K562 (cell line): ENCODE measurements around the gene SYPL2. TPM values are rescaled to one million over a fixed set of nuclear protein-coding genes. Genes with fewer than 3 reads are reported as not detected.

Experiments used
- ARHGAP35 ChIP-seq: fragments of 450-650 bp; IDR thresholded peaks from 2 replicates; pipeline ENCODE4 v1.6.1; 2018; ENCODE audit not compliant: partially characterized antibody
- ARNT ChIP-seq, 2 experiments: fragments of 450-650 bp; IDR thresholded peaks; 2 replicates each; pipeline ENCODE4 v1.6.1; 2016; ENCODE audit warnings: mild to moderate bottlenecking in 1 of 2
- CCNT2 ChIP-seq: IDR thresholded peaks from 2 replicates; pipeline ENCODE4 v1.6.1; 2011; ENCODE audit warnings: borderline replicate concordance, low read depth, mild to moderate bottlenecking, moderate library complexity, mixed read lengths, low read length; ENCODE audit not compliant: insufficient read length; ENCODE audit errors: extremely low read depth
- EP400 ChIP-seq: fragments of 450-650 bp; IDR thresholded peaks from 2 replicates; pipeline ENCODE4 v1.6.1; 2017; ENCODE audit warnings: antibody characterized with exemption, mild to moderate bottlenecking, moderate library complexity
- HNRNPH1 ChIP-seq: fragments of 200-400 bp; formaldehyde crosslinking; optimal IDR thresholded peaks from 2 replicates; pipeline ENCODE3; 2017; ENCODE audit warnings: low read depth, mild to moderate bottlenecking, low read length, moderate library complexity
- ILF3 ChIP-seq: fragments of 450-650 bp; IDR thresholded peaks from 2 replicates; pipeline ENCODE4 v1.6.1; 2018; ENCODE audit warnings: antibody characterized with exemption, mild to moderate bottlenecking, moderate library complexity, borderline replicate concordance
- NELFE ChIP-seq: IDR thresholded peaks from 2 replicates; pipeline ENCODE4 v1.6.1; 2011; ENCODE audit warnings: mild to moderate bottlenecking; ENCODE audit not compliant: insufficient read depth, insufficient read length
- SETDB1 ChIP-seq: IDR thresholded peaks from one replicate; pipeline ENCODE4 v1.6.1; 2012; ENCODE audit warnings: low read length, control low read depth, inconsistent platforms
- SIN3A ChIP-seq, 2 experiments: fragments of 150-350 bp in 1 of 2; IDR thresholded peaks; 2 replicates each; pipeline ENCODE4 v1.6.1; 2011 to 2016; ENCODE audit warnings: borderline replicate concordance in 2 of 2, low read depth in 2 of 2, low read length in 2 of 2, mild to moderate bottlenecking in 2 of 2, moderate library complexity in 2 of 2; ENCODE audit not compliant: control insufficient read depth in 1 of 2
- TBP ChIP-seq: optimal IDR thresholded peaks from 2 replicates; pipeline ENCODE3; 2011; ENCODE audit warnings: low read depth, low read length, improper control_type of control experiment
- TCFL5 ChIP-seq: fragments of 250-450 bp; sonication (Bioruptor Pico); conservative IDR thresholded peaks from 2 replicates; pipeline ENCODE4 v1.6.1; 2021; ENCODE audit warnings: mild to moderate bottlenecking, moderate library complexity, matching md5 sums
- TEAD1 ChIP-seq, 2 experiments: fragments of 450-650 bp in 1 of 2; sonication (generic) in 1 of 2; formaldehyde crosslinking; IDR thresholded peaks; 2 replicates each; pipeline versions ENCODE4 v1.4.0 to v1.8.0; 2020 to 2022; ENCODE audit warnings: mild to moderate bottlenecking in 2 of 2, missing genetic modification reagents in 1 of 2
- ZKSCAN3 ChIP-seq: fragments of 250-450 bp; sonication (Bioruptor Pico); IDR thresholded peaks from 2 replicates; pipeline ENCODE4 v1.4.0; 2020
- ZNF232 ChIP-seq: sonication (generic); formaldehyde crosslinking; IDR thresholded peaks from 2 replicates; pipeline ENCODE4 v1.8.0; 2022; ENCODE audit warnings: mild to moderate bottlenecking, missing genetic modification reagents
- ZNF75A ChIP-seq: fragments of 450-650 bp; formaldehyde crosslinking; IDR thresholded peaks from 2 replicates; pipeline ENCODE4 v1.4.0; 2020; ENCODE audit warnings: mild to moderate bottlenecking
- polyA plus RNA-seq, 8 experiments: library from polyadenylated mRNA; depleted of rRNA in 4 of 8; stranded (reverse) in 5 of 8; unstranded in 3 of 8; fragments of >200 nt; fragmentation: Nextera tagmentation in 2 of 8; fragmentation: Illumina TruSeq in 1 of 8; extraction: Ambion mirVana in 2 of 8; extraction: Trizol in 1 of 8; gene quantifications; 2 replicates each; pipeline versions ENCODE4 v1.2.1 to v1.2.3, GENCODE V29; 2011 to 2014; ENCODE audit warnings: inconsistent platforms in 1 of 8, missing spikeins in 1 of 8
- total RNA-seq, 7 experiments: library from RNA; depleted of rRNA in 6 of 7; stranded (reverse); fragments of >200 nt in 6 of 7; fragmentation: Illumina TruSeq in 2 of 7; extraction: Trizol in 2 of 7; gene quantifications; 2 replicates each; pipeline versions ENCODE4 v1.2.1 to v1.2.3, GENCODE V29; 2011 to 2021; ENCODE audit warnings: low replicate concordance in 1 of 7
- TF ChIP-seq, protein P1 (sequence below): fragments of 200-800 bp; sonication (Bioruptor generic); IDR thresholded peaks from 2 replicates; pipeline ENCODE4 v1.6.1; 2017; ENCODE audit warnings: missing genetic modification characterization, missing compliant biosample characterization
- TF ChIP-seq, protein P2 (sequence below): fragments of 250-450 bp; sonication (Bioruptor Pico); IDR thresholded peaks from 2 replicates; pipeline ENCODE4 v1.5.0; 2022; ENCODE audit warnings: mild to moderate bottlenecking
- TF ChIP-seq, protein P3 (sequence below): fragments of 450-650 bp; IDR thresholded peaks from 2 replicates; pipeline ENCODE4 v1.6.1; 2016; ENCODE audit warnings: mild to moderate bottlenecking
- TF ChIP-seq, protein P4 (sequence below): IDR thresholded peaks from 2 replicates; pipeline ENCODE4 v1.6.1; 2011; ENCODE audit not compliant: insufficient read length; ENCODE audit errors: extremely low read depth

SYPL2 gene
- total and polyA plus RNA-seq, 9 of the 15 experiments (the other 6 are each of a cell fraction or from before 2014, with no cell fraction given): 0.03 to 0.20 (median 0.07) TPM; not detected in 2

DNA sequence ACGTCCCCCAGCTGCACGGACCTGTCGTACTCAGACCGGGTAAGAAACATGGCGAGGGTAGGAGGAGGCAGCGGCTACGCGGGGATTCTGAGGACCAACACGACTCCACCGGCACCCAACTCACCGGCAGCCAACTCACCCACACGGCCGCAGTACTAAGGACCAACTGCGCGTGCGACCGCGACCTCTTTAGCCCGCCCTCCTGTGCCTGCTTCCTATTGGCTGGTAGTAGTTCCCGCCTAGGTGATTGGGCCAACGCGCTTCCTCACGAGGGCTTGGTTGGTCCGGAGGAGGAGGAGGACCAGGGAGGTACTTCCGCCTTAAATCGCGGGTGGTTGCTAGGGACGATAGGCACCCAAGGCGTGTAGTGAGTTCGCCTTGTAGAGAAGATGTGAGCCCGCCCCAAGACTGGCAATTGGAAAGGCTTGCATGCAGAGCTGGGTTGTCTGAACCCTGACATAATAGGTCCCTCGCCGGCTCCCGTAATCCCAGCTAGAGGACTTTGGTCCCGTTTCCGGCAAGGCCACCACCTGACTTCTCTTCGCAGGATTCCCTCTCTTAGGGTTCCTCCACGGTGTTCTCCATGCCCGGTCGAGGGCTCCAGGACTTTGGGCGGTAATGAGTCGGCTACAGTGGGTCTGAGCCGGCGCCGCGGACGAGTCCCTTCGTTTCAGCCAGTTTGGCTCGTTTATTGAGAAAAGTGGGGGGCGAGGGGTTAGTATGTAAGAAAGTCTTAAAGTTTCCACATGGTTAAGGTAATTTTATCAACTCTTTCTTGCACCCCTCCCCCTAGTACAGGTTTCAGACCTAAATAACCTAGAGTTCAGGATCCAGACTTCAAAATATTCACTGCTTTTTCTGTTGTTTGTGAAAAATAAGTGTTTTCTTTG lies 39.8 kb upstream of the SYPL2 start, which contains the start of gene PSMA5 (continued):
- TF ChIP-seq HNRNPH1 (no peak), ILF3 (no peak), TEAD1 (CRISPR knock-in tag; IDR thresholded peaks at IDR 0.05) (0 out of 4 replicates have a peak, but pooled peaks of 1 of the 2 experiments have one; percentile 26), ZKSCAN3 (no peak), ARNT (IDR thresholded peaks at IDR 0.05) (peak in 1 of 2 experiments; percentile 16; a peak in 2 of 4 replicates), ZNF75A (CRISPR knock-in tag) (no peak), SETDB1 (peak; percentile 12), NELFE (peak; percentile 33), TBP (peak; percentile 94), ARHGAP35 (no peak), EP400 (peak; percentile 96), ZNF232 (CRISPR knock-in tag) (no peak), TCFL5 (CRISPR knock-in tag) (no peak), CCNT2 (no peak), SIN3A (IDR thresholded peaks at IDR 0.05; ENCODE audit: borderline replicate concordance in 2 of 2, control insufficient read depth in 1 of 2, low read depth in 2 of 2, low read length in 2 of 2) (peak; percentile 2 to 81; a peak in 2 of 4 replicates)
- TF ChIP-seq, protein P1, sequence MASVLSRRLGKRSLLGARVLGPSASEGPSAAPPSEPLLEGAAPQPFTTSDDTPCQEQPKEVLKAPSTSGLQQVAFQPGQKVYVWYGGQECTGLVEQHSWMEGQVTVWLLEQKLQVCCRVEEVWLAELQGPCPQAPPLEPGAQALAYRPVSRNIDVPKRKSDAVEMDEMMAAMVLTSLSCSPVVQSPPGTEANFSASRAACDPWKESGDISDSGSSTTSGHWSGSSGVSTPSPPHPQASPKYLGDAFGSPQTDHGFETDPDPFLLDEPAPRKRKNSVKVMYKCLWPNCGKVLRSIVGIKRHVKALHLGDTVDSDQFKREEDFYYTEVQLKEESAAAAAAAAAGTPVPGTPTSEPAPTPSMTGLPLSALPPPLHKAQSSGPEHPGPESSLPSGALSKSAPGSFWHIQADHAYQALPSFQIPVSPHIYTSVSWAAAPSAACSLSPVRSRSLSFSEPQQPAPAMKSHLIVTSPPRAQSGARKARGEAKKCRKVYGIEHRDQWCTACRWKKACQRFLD (CRISPR knock-in tag): peak; percentile 91
- TF ChIP-seq, protein P2, sequence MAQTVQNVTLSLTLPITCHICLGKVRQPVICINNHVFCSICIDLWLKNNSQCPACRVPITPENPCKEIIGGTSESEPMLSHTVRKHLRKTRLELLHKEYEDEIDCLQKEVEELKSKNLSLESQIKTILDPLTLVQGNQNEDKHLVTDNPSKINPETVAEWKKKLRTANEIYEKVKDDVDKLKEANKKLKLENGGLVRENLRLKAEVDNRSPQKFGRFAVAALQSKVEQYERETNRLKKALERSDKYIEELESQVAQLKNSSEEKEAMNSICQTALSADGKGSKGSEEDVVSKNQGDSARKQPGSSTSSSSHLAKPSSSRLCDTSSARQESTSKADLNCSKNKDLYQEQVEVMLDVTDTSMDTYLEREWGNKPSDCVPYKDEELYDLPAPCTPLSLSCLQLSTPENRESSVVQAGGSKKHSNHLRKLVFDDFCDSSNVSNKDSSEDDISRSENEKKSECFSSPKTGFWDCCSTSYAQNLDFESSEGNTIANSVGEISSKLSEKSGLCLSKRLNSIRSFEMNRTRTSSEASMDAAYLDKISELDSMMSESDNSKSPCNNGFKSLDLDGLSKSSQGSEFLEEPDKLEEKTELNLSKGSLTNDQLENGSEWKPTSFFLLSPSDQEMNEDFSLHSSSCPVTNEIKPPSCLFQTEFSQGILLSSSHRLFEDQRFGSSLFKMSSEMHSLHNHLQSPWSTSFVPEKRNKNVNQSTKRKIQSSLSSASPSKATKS (CRISPR knock-in tag): no peak
- TF ChIP-seq, protein P3, sequence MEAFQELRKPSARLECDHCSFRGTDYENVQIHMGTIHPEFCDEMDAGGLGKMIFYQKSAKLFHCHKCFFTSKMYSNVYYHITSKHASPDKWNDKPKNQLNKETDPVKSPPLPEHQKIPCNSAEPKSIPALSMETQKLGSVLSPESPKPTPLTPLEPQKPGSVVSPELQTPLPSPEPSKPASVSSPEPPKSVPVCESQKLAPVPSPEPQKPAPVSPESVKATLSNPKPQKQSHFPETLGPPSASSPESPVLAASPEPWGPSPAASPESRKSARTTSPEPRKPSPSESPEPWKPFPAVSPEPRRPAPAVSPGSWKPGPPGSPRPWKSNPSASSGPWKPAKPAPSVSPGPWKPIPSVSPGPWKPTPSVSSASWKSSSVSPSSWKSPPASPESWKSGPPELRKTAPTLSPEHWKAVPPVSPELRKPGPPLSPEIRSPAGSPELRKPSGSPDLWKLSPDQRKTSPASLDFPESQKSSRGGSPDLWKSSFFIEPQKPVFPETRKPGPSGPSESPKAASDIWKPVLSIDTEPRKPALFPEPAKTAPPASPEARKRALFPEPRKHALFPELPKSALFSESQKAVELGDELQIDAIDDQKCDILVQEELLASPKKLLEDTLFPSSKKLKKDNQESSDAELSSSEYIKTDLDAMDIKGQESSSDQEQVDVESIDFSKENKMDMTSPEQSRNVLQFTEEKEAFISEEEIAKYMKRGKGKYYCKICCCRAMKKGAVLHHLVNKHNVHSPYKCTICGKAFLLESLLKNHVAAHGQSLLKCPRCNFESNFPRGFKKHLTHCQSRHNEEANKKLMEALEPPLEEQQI: no peak
- TF ChIP-seq, protein P4, sequence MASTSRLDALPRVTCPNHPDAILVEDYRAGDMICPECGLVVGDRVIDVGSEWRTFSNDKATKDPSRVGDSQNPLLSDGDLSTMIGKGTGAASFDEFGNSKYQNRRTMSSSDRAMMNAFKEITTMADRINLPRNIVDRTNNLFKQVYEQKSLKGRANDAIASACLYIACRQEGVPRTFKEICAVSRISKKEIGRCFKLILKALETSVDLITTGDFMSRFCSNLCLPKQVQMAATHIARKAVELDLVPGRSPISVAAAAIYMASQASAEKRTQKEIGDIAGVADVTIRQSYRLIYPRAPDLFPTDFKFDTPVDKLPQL: peak; percentile 39
